Right atrium auricular region (tissue), 2 donors: ENCODE data around the gene GPRC5D. TPM values are rescaled to one million over a fixed set of nuclear protein-coding genes. Genes with fewer than 3 reads are reported as not detected.
A peak's percentile ranks its signal among the peaks of the same experiment; 100 is the strongest.

Experiments
- DNase-seq: peaks from one replicate; pipeline ENCODE4 v3.0.0-alpha.2; 2019; ENCODE audit warnings: low spot score
- H3K27ac ChIP-seq, 2 donors: fragments of 200-600 bp; sonication (generic); 1 replicate in 1 of 2; 2 replicates in 1 of 2; pipeline ENCODE4 v1.5.1; 2016 to 2019
- H3K27me3 ChIP-seq, 2 donors: fragments of 200-600 bp; sonication (generic); one replicate each; pipeline versions ENCODE4 v1.5.1 to v1.6.0; 2017 to 2019
- H3K36me3 ChIP-seq: fragments of 200-600 bp; sonication (generic); one replicate; pipeline ENCODE4 v1.5.1; 2016
- H3K4me1 ChIP-seq, 2 donors: fragments of 200-600 bp; sonication (generic); one replicate each; pipeline versions ENCODE4 v1.5.1 to v1.6.0; 2017 to 2019
- H3K4me3 ChIP-seq, 2 donors: fragments of 200-600 bp; sonication (generic); 1 replicate in 1 of 2; 2 replicates in 1 of 2; pipeline ENCODE4 v1.5.1; 2017 to 2019; ENCODE audit warnings: mild to moderate bottlenecking in 1 of 2, moderate library complexity in 1 of 2
- H3K9me3 ChIP-seq, 2 donors: fragments of 200-600 bp; sonication (generic); one replicate each; pipeline ENCODE4 v1.5.1; 2019
- CTCF ChIP-seq, 2 donors: fragments of 200-600 bp; sonication (generic); IDR thresholded peaks; one replicate each; pipeline ENCODE4 v1.5.1; 2019; ENCODE audit warnings: antibody characterized with exemption in 2 of 2
- total RNA-seq, 2 donors: library from RNA; depleted of rRNA; stranded (reverse); fragments of >200 nt; gene quantifications; one replicate each; pipeline ENCODE4 v1.1.0, GENCODE V29; 2016

Gene GPRC5D
- total RNA-seq, 2 donors from 2014 or later = not detected

DNA sequence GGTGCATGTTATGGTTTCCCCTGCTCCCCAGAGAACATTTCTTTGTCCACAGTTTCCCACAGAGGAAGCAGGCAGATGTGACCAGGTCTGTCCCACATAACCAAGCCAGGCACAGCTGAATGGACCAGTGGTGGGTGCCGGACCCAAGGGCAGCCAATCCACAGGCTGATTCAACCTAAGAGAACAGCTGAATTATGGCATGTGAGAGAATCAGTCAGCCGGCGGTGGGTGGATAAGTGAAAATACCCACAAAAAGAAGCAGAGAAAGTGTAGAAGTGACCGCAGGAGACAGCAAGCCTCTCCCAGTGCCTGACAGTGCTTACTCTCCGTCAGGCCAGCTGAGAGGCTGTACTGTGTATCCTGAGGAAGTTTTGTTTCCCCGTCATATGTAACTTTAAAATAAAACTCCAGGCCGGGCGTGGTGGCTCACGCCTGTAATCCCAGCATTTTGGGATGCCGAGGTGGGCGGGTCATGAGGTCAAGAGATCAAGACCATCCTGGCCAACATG is 14.9 kb downstream of the GPRC5D start:
- peak; percentile 32 for DNase-seq
- Histone ChIP-seq H3K4me1 (no peaks in the 10 kb centered on the region), H3K27ac (no peak overlapping the region), H3K9me3 (no peaks in the 10 kb centered on the region), H3K4me3 (no peak overlapping the region), H3K27me3 (no peaks in the 10 kb centered on the region), H3K36me3 (no peaks in the 10 kb centered on the region)
- TF ChIP-seq CTCF (IDR thresholded peaks at IDR 0.05) = no peak

- DNase-seq = peak; percentile 47
- H3K27ac ChIP-seq = no peak overlapping the region
- no peaks in the 10 kb centered on the region for H3K4me1 ChIP-seq
- H3K27me3 ChIP-seq = no peaks in the 10 kb centered on the region
- no peak overlapping the region for H3K4me3 ChIP-seq
- H3K36me3 ChIP-seq = no peaks in the 10 kb centered on the region
- H3K9me3 ChIP-seq = no peaks in the 10 kb centered on the region
- TF ChIP-seq CTCF (IDR thresholded peaks at IDR 0.05) = no peak
Measured at GRCh38 chr12:12934556-12934955, 17.4 kb downstream of the GPRC5D start.

DNA sequence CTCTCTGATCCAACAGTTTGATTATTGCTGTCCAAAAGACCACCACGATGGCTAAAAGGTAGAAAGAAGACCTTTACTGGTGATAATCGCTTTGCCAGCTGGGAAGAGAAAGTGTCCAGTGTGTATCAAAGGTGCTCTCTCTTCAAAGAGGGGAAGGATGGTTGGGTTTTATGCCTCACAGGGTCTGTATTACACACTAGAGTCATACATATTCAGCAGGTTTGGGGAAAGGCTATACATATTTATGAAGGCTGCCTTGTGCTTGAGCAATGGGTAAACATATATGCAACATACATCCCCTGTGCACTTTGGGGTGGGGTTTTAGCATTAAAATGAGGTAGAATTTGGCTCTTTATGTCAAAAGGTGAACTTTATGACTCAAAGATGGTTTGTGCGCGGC is 18.2 kb downstream of the GPRC5D start:
- no peak overlapping the region for H3K27ac ChIP-seq
- no peak overlapping the region for H3K4me3 ChIP-seq
- no peaks in the 10 kb centered on the region for H3K9me3 ChIP-seq
- DNase-seq = peak; percentile 1
- no peaks in the 10 kb centered on the region for H3K36me3 ChIP-seq
- no peak for TF ChIP-seq CTCF (IDR thresholded peaks at IDR 0.05)
- no peaks in the 10 kb centered on the region for H3K4me1 ChIP-seq
- no peaks in the 10 kb centered on the region for H3K27me3 ChIP-seq

DNA sequence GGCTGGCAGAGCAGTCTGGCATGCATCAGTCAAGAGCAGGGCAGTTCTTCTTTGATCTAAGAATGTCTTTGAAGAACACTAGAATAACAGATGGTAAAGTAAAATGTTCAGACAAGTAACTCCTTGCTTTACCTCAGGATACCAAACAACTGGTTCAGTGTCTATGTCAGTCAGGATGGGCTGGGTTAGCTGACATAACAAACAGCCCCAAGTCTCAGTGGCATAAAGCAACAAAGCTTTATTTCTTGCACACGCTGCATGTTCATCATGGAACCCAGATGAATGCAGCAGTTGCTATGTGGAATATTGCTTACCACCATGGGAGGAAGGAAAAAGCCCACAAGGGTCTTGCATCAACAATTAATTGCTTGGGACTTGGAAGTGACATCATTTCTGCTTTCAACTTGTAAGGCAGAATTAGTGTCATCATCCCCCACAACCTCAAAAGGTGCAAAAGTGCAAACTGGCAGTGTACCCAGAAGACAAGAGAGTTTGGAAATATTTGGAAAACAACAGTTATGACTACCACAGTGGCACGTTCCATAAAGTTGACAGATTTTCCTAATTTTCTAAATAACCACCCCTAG is 21.2 kb downstream of the GPRC5D start:
- Histone ChIP-seq H3K36me3 (no peaks in the 10 kb centered on the region), H3K27ac (no peak overlapping the region), H3K4me3 (no peak overlapping the region), H3K27me3 (no peaks in the 10 kb centered on the region), H3K4me1 (no peaks in the 10 kb centered on the region), H3K9me3 (no peaks in the 10 kb centered on the region)
- no peak for TF ChIP-seq CTCF (IDR thresholded peaks at IDR 0.05)
- DNase-seq = peak; percentile 11

DNA sequence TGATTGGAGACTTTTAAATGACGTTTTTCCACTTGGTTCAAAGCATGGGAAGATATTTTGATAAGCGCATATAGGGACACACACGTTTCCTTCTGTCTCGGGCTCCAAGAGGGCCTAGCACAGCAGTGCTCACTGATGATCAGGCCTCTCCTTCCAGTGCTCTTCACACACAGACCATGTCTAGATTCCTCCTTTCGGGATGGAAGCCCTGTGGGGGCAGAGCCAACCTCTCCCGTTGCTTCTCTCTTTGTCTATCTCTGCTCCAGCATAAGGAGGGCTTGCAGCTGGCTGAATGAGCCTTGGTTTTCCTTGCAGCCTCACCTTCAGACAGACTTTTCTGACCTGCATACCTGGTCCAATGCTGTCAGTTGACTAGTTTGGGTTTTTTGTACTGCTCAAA is 22.3 kb downstream of the GPRC5D start:
- Histone ChIP-seq H3K36me3 (no peaks in the 10 kb centered on the region), H3K27ac (no peak overlapping the region), H3K27me3 (no peaks in the 10 kb centered on the region), H3K4me1 (no peaks in the 10 kb centered on the region), H3K4me3 (no peak overlapping the region), H3K9me3 (no peaks in the 10 kb centered on the region)
- no peak for TF ChIP-seq CTCF (IDR thresholded peaks at IDR 0.05)
- peak; percentile 52 for DNase-seq
